CD8-positive, alpha-beta memory T cell (primary cell): ENCODE results near the gene NAALADL2. TPM values are rescaled to one million over a fixed set of nuclear protein-coding genes. Genes with fewer than 3 reads are reported as not detected.
"Not testable (repeated sequence)": the region's sequence is repeated elsewhere in the genome, so short reads cannot be mapped to it uniquely, and the experiment has no call there.

Source experiments
- CTCF ChIA-PET: fragments of 350-600 bp; sonication (Branson Sonifier 250); formaldehyde crosslinking; loops from one replicate; lab custom pipeline; 2021; ENCODE audit warnings: antibody characterized with exemption; lab: Charles Lee
- POLR2A ChIA-PET: fragments of 350-600 bp; sonication (Branson Sonifier 250); formaldehyde crosslinking; loops from one replicate; lab custom pipeline; 2021; ENCODE audit warnings: antibody characterized with exemption; lab: Charles Lee
- DNase-seq, 5 donors: peaks; one replicate each; pipeline versions ENCODE4 v3.0.0 to v3.0.0-alpha.2; 2020 to 2022; ENCODE audit warnings: mixed read lengths in 1 of 5
- H3K27ac ChIP-seq: one replicate; pipeline ENCODE4 v1.7.0; 2013; ENCODE audit warnings: low read depth, mild to moderate bottlenecking, low read length, moderate library complexity
- H3K27me3 ChIP-seq: 2 replicates; pipeline ENCODE4 v1.7.0; 2013; ENCODE audit warnings: low read length, mild to moderate bottlenecking; ENCODE audit not compliant: insufficient read depth, poor library complexity, severe bottlenecking
- H3K36me3 ChIP-seq: 2 replicates; pipeline ENCODE4 v1.7.0; 2013; ENCODE audit warnings: mild to moderate bottlenecking, low read length, moderate library complexity; ENCODE audit not compliant: insufficient read depth
- H3K4me1 ChIP-seq: 2 replicates; pipeline ENCODE4 v1.7.0; 2013; ENCODE audit warnings: mild to moderate bottlenecking, low read length, moderate library complexity; ENCODE audit not compliant: insufficient read depth
- H3K4me3 ChIP-seq: 2 replicates; pipeline ENCODE4 v1.7.0; 2013; ENCODE audit warnings: mild to moderate bottlenecking, low read length
- H3K9me3 ChIP-seq: 2 replicates; pipeline ENCODE4 v1.7.0; 2013; ENCODE audit warnings: mild to moderate bottlenecking, low read length
- H3K27ac Mint-ChIP-seq, 8 donors: one replicate each; pipeline ENCODE4 v1.8.0; 2020 to 2021; ENCODE audit warnings: mixed read lengths in 8 of 8, mild to moderate bottlenecking in 6 of 8, inconsistent platforms in 3 of 8, moderate library complexity in 3 of 8
- H3K27me3 Mint-ChIP-seq, 2 donors: one replicate each; pipeline ENCODE4 v1.8.0; 2020 to 2021; ENCODE audit warnings: mixed read lengths in 2 of 2, mild to moderate bottlenecking in 1 of 2, moderate library complexity in 1 of 2
- H3K36me3 Mint-ChIP-seq, 3 donors: one replicate each; pipeline ENCODE4 v1.8.0; 2020 to 2021; ENCODE audit warnings: mixed read lengths in 3 of 3, inconsistent platforms in 1 of 3, mild to moderate bottlenecking in 1 of 3
- H3K4me1 Mint-ChIP-seq, 3 donors: one replicate each; pipeline ENCODE4 v1.8.0; 2020 to 2021; ENCODE audit warnings: mixed read lengths in 3 of 3, inconsistent platforms in 1 of 3, mild to moderate bottlenecking in 1 of 3
- H3K4me3 Mint-ChIP-seq, 7 donors: one replicate each; pipeline ENCODE4 v1.8.0; 2020 to 2021; ENCODE audit warnings: mixed read lengths in 7 of 7, mild to moderate bottlenecking in 6 of 7, moderate library complexity in 4 of 7, inconsistent platforms in 2 of 7
- H3K9me3 Mint-ChIP-seq, 5 donors: one replicate each; pipeline ENCODE4 v1.8.0; 2020 to 2022; ENCODE audit warnings: mixed read lengths in 5 of 5, mild to moderate bottlenecking in 3 of 5, moderate library complexity in 2 of 5, inconsistent platforms in 1 of 5
- polyA plus RNA-seq: library from polyadenylated mRNA; unstranded; fragments of 300-500 nt; fragmentation: Illumina TruSeq; gene quantifications from one replicate; pipeline ENCODE4 v1.2.3, GENCODE V29; 2021
- total RNA-seq, 2 experiments: library from RNA; stranded (reverse); gene quantifications; one replicate each; pipeline ENCODE4 v1.2.3, GENCODE V29; 2021

Gene NAALADL2
- total and polyA plus RNA-seq, 3 experiments from 2014 or later = not detected

- H3K27me3 Mint-ChIP-seq = no peaks in the 10 kb centered on the region
- no peaks in the 10 kb centered on the region for H3K36me3 ChIP-seq
- no peak overlapping the region for H3K27ac ChIP-seq
- H3K9me3 ChIP-seq = no peaks in the 10 kb centered on the region
- CTCF ChIA-PET = no interaction called here
- H3K27ac Mint-ChIP-seq = no peak overlapping the region
- H3K4me3 Mint-ChIP-seq = no peak overlapping the region
- no peak overlapping the region for H3K4me3 ChIP-seq
- peaks cover 0 to 15% (median 2%) of the 10 kb centered on the region in 5 donors for H3K9me3 Mint-ChIP-seq
- no peaks in the 10 kb centered on the region for H3K27me3 ChIP-seq
- no peaks in the 10 kb centered on the region for H3K36me3 Mint-ChIP-seq
- POLR2A ChIA-PET = no interaction called here
- H3K4me1 Mint-ChIP-seq = no peaks in the 10 kb centered on the region
- DNase-seq = no peak
- no peaks in the 10 kb centered on the region for H3K4me1 ChIP-seq
Observed at GRCh38 chr3:175068587-175068986, 209.5 kb downstream of the NAALADL2 start.

- no peaks in the 10 kb centered on the region for H3K36me3 ChIP-seq
- H3K27me3 ChIP-seq = no peaks in the 10 kb centered on the region
- H3K9me3 Mint-ChIP-seq = peaks cover 0 to 18% (median 4%) of the 10 kb centered on the region in 5 donors
- no peak overlapping the region for H3K27ac Mint-ChIP-seq
- H3K4me1 ChIP-seq = no peaks in the 10 kb centered on the region
- no peaks in the 10 kb centered on the region for H3K36me3 Mint-ChIP-seq
- CTCF ChIA-PET = no interaction called here
- no peak overlapping the region for H3K4me3 Mint-ChIP-seq
- DNase-seq = no peak
- no peak overlapping the region for H3K27ac ChIP-seq
- H3K4me3 ChIP-seq = no peak overlapping the region
- H3K9me3 ChIP-seq = no peaks in the 10 kb centered on the region
- no peaks in the 10 kb centered on the region for H3K27me3 Mint-ChIP-seq
- POLR2A ChIA-PET = no interaction called here
- H3K4me1 Mint-ChIP-seq = no peaks in the 10 kb centered on the region
Observed at GRCh38 chr3:175070946-175071345, 211.8 kb downstream of the NAALADL2 start.

GRCh38 chr3:175073219-175073905, 214.2 kb downstream of the NAALADL2 start:
- Histone ChIP-seq H3K4me1 (no peaks in the 10 kb centered on the region), H3K9me3 (no peaks in the 10 kb centered on the region), H3K27me3 (no peaks in the 10 kb centered on the region), H3K36me3 (no peaks in the 10 kb centered on the region), H3K27ac (no peak overlapping the region), H3K4me3 (no peak overlapping the region)
- Mint-ChIP-seq H3K27me3 (no peaks in the 10 kb centered on the region), H3K27ac (no peak overlapping the region), H3K4me3 (no peak overlapping the region), H3K9me3 (peaks cover 0 to 22% (median 2%) of the 10 kb centered on the region in 5 donors), H3K4me1 (no peaks in the 10 kb centered on the region), H3K36me3 (no peaks in the 10 kb centered on the region)
- CTCF ChIA-PET = no interaction called here
- no peak for DNase-seq
- POLR2A ChIA-PET = no interaction called here

GRCh38 chr3:175075269-175075668, 216.1 kb downstream of the NAALADL2 start:
- Histone ChIP-seq H3K4me1 (no peaks in the 10 kb centered on the region), H3K9me3 (no peaks in the 10 kb centered on the region), H3K27me3 (no peaks in the 10 kb centered on the region), H3K27ac (no peak overlapping the region), H3K36me3 (no peaks in the 10 kb centered on the region), H3K4me3 (no peak overlapping the region)
- H3K4me1 Mint-ChIP-seq = no peaks in the 10 kb centered on the region
- ChIA-PET CTCF (no interaction called here), POLR2A (no interaction called here)
- DNase-seq = no peak
- H3K27ac Mint-ChIP-seq = no peak overlapping the region
- H3K4me3 Mint-ChIP-seq = no peak overlapping the region
- no peaks in the 10 kb centered on the region for H3K36me3 Mint-ChIP-seq
- H3K9me3 Mint-ChIP-seq = peaks cover 0 to 23% (median 3%) of the 10 kb centered on the region in 5 donors
- H3K27me3 Mint-ChIP-seq = no peaks in the 10 kb centered on the region

- H3K27ac ChIP-seq = no peak overlapping the region
- H3K27ac Mint-ChIP-seq = no peak overlapping the region
- POLR2A ChIA-PET = no interaction called here
- H3K9me3 ChIP-seq = no peaks in the 10 kb centered on the region
- H3K27me3 ChIP-seq = no peaks in the 10 kb centered on the region
- no peaks in the 10 kb centered on the region for H3K36me3 ChIP-seq
- no peaks in the 10 kb centered on the region for H3K4me1 ChIP-seq
- H3K36me3 Mint-ChIP-seq = no peaks in the 10 kb centered on the region
- CTCF ChIA-PET = no interaction called here
- H3K9me3 Mint-ChIP-seq = peaks cover 0 to 23% (median 3%) of the 10 kb centered on the region in 5 donors
- no peak for DNase-seq
- H3K27me3 Mint-ChIP-seq = no peaks in the 10 kb centered on the region
- H3K4me3 ChIP-seq = no peak overlapping the region
- H3K4me3 Mint-ChIP-seq = no peak overlapping the region
- no peaks in the 10 kb centered on the region for H3K4me1 Mint-ChIP-seq
Observed at GRCh38 chr3:175077216-175077615, 218.1 kb downstream of the NAALADL2 start.

- Mint-ChIP-seq H3K27me3 (peaks cover 0 to 1% of the 10 kb centered on the region in 2 donors), H3K4me3 (no peak overlapping the region), H3K4me1 (no peaks in the 10 kb centered on the region), H3K9me3 (peaks cover 0 to 19% (median 2%) of the 10 kb centered on the region in 5 donors), H3K36me3 (no peaks in the 10 kb centered on the region), H3K27ac (no peak overlapping the region)
- no peaks in the 10 kb centered on the region for H3K27me3 ChIP-seq
- no peaks in the 10 kb centered on the region for H3K4me1 ChIP-seq
- no peak overlapping the region for H3K4me3 ChIP-seq
- H3K9me3 ChIP-seq = no peaks in the 10 kb centered on the region
- ChIA-PET CTCF (no interaction called here), POLR2A (no interaction called here)
- no peak overlapping the region for H3K27ac ChIP-seq
- DNase-seq = no peak
- no peaks in the 10 kb centered on the region for H3K36me3 ChIP-seq
Observed at GRCh38 chr3:175082631-175083030, 223.5 kb downstream of the NAALADL2 start.

GRCh38 chr3:175087128-175087527, 228.0 kb downstream of the NAALADL2 start:
- DNase-seq, H3K4me1 Mint-ChIP-seq, H3K27me3 ChIP-seq, CTCF ChIA-PET, H3K27me3 Mint-ChIP-seq, H3K4me3 ChIP-seq, H3K27ac Mint-ChIP-seq, H3K9me3 ChIP-seq, H3K27ac ChIP-seq, H3K4me3 Mint-ChIP-seq, H3K36me3 Mint-ChIP-seq, POLR2A ChIA-PET, H3K36me3 ChIP-seq, H3K4me1 ChIP-seq: not testable (repeated sequence)
- peaks cover 0 to 14% (median 1%) of the 10 kb centered on the region in 5 donors for H3K9me3 Mint-ChIP-seq

GRCh38 chr3:175088766-175089380, 229.7 kb downstream of the NAALADL2 start:
- H3K4me1 ChIP-seq = no peaks in the 10 kb centered on the region
- peaks cover 0 to 14% (median 0%) of the 10 kb centered on the region in 5 donors for H3K9me3 Mint-ChIP-seq
- no peak overlapping the region for H3K4me3 ChIP-seq
- H3K4me1 Mint-ChIP-seq = no peaks in the 10 kb centered on the region
- no peak for DNase-seq
- no peak overlapping the region for H3K4me3 Mint-ChIP-seq
- no peaks in the 10 kb centered on the region for H3K36me3 ChIP-seq
- peaks cover 0 to 1% of the 10 kb centered on the region in 2 donors for H3K27me3 Mint-ChIP-seq
- POLR2A ChIA-PET = no interaction called here
- H3K9me3 ChIP-seq = no peaks in the 10 kb centered on the region
- no peak overlapping the region for H3K27ac Mint-ChIP-seq
- CTCF ChIA-PET = no interaction called here
- no peaks in the 10 kb centered on the region for H3K36me3 Mint-ChIP-seq
- no peaks in the 10 kb centered on the region for H3K27me3 ChIP-seq
- no peak overlapping the region for H3K27ac ChIP-seq
